IPS-15b (cell line): ENCODE data around the gene HUNK.
A peak's percentile ranks its signal among the peaks of the same experiment; 100 is the strongest.

ENCODE experiments used
- H3K27me3 ChIP-seq: one replicate; pipeline ENCODE4 v1.6.1; 2013; ENCODE audit warnings: low read length; ENCODE audit not compliant: control insufficient read depth, insufficient read depth
- H3K36me3 ChIP-seq: one replicate; pipeline ENCODE4 v1.6.1; 2013; ENCODE audit warnings: low read length; ENCODE audit not compliant: control insufficient read depth, insufficient read depth
- H3K4me1 ChIP-seq: one replicate; pipeline ENCODE4 v1.6.1; 2013; ENCODE audit warnings: mild to moderate bottlenecking, low read length; ENCODE audit not compliant: control insufficient read depth, insufficient read depth
- H3K4me3 ChIP-seq: one replicate; pipeline ENCODE4 v1.5.1; 2013; ENCODE audit warnings: low read depth, low read length
- H3K9ac ChIP-seq: one replicate; pipeline ENCODE4 v1.6.1; 2013; ENCODE audit warnings: low read depth, mild to moderate bottlenecking, low read length
- H3K9me3 ChIP-seq: one replicate; pipeline ENCODE4 v1.6.1; 2013; ENCODE audit warnings: mild to moderate bottlenecking, low read length; ENCODE audit not compliant: control insufficient read depth, insufficient read depth

Gene HUNK

GRCh38 chr21:31886915-31887314 lies 14.1 kb downstream of the HUNK start:
- no peaks in the 10 kb centered on the region for H3K36me3 ChIP-seq
- H3K9ac ChIP-seq: no peak overlapping the region
- no peaks in the 10 kb centered on the region for H3K4me1 ChIP-seq
- H3K4me3 ChIP-seq: no peak overlapping the region
- H3K9me3 ChIP-seq: no peaks in the 10 kb centered on the region
- H3K27me3 ChIP-seq: no peaks in the 10 kb centered on the region

- H3K36me3 ChIP-seq: no peaks in the 10 kb centered on the region
- no peak overlapping the region for H3K9ac ChIP-seq
- H3K4me3 ChIP-seq: no peak overlapping the region
- no peaks in the 10 kb centered on the region for H3K4me1 ChIP-seq
- no peaks in the 10 kb centered on the region for H3K9me3 ChIP-seq
- H3K27me3 ChIP-seq: no peaks in the 10 kb centered on the region
Measured at GRCh38 chr21:31887391-31887841, 14.6 kb downstream of the HUNK start.

GRCh38 chr21:31888936-31889371 lies 16.1 kb downstream of the HUNK start:
- Histone ChIP-seq H3K4me1 (peaks cover 11% of the 10 kb centered on the region), H3K27me3 (no peaks in the 10 kb centered on the region), H3K36me3 (no peaks in the 10 kb centered on the region), H3K9me3 (no peaks in the 10 kb centered on the region), H3K4me3 (peak overlapping the region; percentile 37), H3K9ac (peak overlapping the region; percentile 4)

- Histone ChIP-seq H3K9ac (peak overlapping the region; percentile 4), H3K4me3 (no peak overlapping the region), H3K27me3 (no peaks in the 10 kb centered on the region), H3K4me1 (peaks cover 14% of the 10 kb centered on the region), H3K9me3 (no peaks in the 10 kb centered on the region), H3K36me3 (no peaks in the 10 kb centered on the region)
Measured at GRCh38 chr21:31889460-31889859, 16.6 kb downstream of the HUNK start.

GRCh38 chr21:31892686-31893085 lies 19.9 kb downstream of the HUNK start:
- Histone ChIP-seq H3K27me3 (no peaks in the 10 kb centered on the region), H3K4me3 (no peak overlapping the region), H3K9me3 (no peaks in the 10 kb centered on the region), H3K36me3 (no peaks in the 10 kb centered on the region), H3K4me1 (peaks cover 21% of the 10 kb centered on the region), H3K9ac (no peak overlapping the region)

- no peaks in the 10 kb centered on the region for H3K36me3 ChIP-seq
Measured at GRCh38 chr21:31893851-31894415, 21.1 kb downstream of the HUNK start.

GRCh38 chr21:31894457-31894856 lies 21.6 kb downstream of the HUNK start:
- Histone ChIP-seq H3K36me3 (no peaks in the 10 kb centered on the region), H3K27me3 (no peaks in the 10 kb centered on the region), H3K4me3 (no peak overlapping the region), H3K4me1 (peaks cover 21% of the 10 kb centered on the region), H3K9me3 (no peaks in the 10 kb centered on the region), H3K9ac (no peak overlapping the region)

More at GRCh38 chr21:31893851-31894415, 21.1 kb downstream of the HUNK start:
- Histone ChIP-seq H3K27me3 (no peaks in the 10 kb centered on the region), H3K4me3 (no peak overlapping the region), H3K4me1 (peaks cover 21% of the 10 kb centered on the region), H3K9ac (no peak overlapping the region), H3K9me3 (no peaks in the 10 kb centered on the region)

GRCh38 chr21:31895077-31895835 lies 22.4 kb downstream of the HUNK start:
- no peak overlapping the region for H3K4me3 ChIP-seq
- H3K9me3 ChIP-seq: no peaks in the 10 kb centered on the region
- H3K9ac ChIP-seq: no peak overlapping the region
- H3K4me1 ChIP-seq: peaks cover 21% of the 10 kb centered on the region
- no peaks in the 10 kb centered on the region for H3K27me3 ChIP-seq
- no peaks in the 10 kb centered on the region for H3K36me3 ChIP-seq

- Histone ChIP-seq H3K4me1 (peaks cover 21% of the 10 kb centered on the region), H3K36me3 (no peaks in the 10 kb centered on the region), H3K9me3 (no peaks in the 10 kb centered on the region), H3K9ac (no peak overlapping the region), H3K4me3 (no peak overlapping the region), H3K27me3 (no peaks in the 10 kb centered on the region)
Measured at GRCh38 chr21:31896019-31896418, 23.2 kb downstream of the HUNK start.

- Histone ChIP-seq H3K4me3 (no peak overlapping the region), H3K9ac (no peak overlapping the region), H3K9me3 (no peaks in the 10 kb centered on the region), H3K27me3 (no peaks in the 10 kb centered on the region), H3K4me1 (peaks cover 21% of the 10 kb centered on the region), H3K36me3 (no peaks in the 10 kb centered on the region)
Measured at GRCh38 chr21:31897311-31897710, 24.5 kb downstream of the HUNK start.

- no peaks in the 10 kb centered on the region for H3K36me3 ChIP-seq
- H3K4me1 ChIP-seq: peaks cover 10% of the 10 kb centered on the region
- no peaks in the 10 kb centered on the region for H3K27me3 ChIP-seq
- no peak overlapping the region for H3K9ac ChIP-seq
- H3K9me3 ChIP-seq: no peaks in the 10 kb centered on the region
- no peak overlapping the region for H3K4me3 ChIP-seq
Measured at GRCh38 chr21:31898933-31899630, 26.3 kb downstream of the HUNK start.
